ENCODE measurements around the gene RUNX1. TPM values are rescaled to one million over a fixed set of nuclear protein-coding genes. Genes with fewer than 3 reads are reported as not detected.

The RUNX1 gene
- total and polyA plus RNA-seq, 2 donors (not counting 3 experiments of a cell fraction or from before 2014, with no cell fraction given), result 4.6 to 17.9 TPM

DNA sequence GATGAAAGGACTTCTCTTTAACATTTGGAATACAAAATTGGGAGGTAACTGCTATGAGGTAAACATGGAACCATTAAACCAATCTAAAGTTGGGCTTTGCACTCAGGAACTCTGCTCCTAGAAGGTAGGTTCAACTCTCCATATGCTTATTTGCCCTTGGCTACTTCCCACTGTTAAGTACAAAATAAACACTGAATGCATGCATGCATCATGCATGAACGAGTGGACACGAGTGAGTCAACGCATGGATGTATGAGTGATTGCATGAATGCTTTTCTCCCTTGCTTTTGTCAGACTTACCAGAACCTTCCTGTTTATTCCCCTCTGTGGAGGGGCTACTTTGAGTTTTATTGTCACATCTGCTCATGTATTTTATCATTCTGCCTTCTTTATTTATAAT is 42.4 kb upstream of the RUNX1 start:
- Histone ChIP-seq H3K27me3 (ENCODE audit: control insufficient read depth in 2 of 2, insufficient read depth in 2 of 2, low read length in 2 of 2) (no peaks in the 10 kb centered on the region), H4K20me1 (replicated peaks; ENCODE audit: control insufficient read depth, extremely low read depth, insufficient read depth, low read length) (no peaks in the 10 kb centered on the region), H3K4me3 (replicated peaks in 1 of 3; ENCODE audit: insufficient read depth in 1 of 3, low read depth in 1 of 3, low read length in 3 of 3) (no peak overlapping the region), H3K9me1 (replicated peaks; ENCODE audit: control insufficient read depth, extremely low read depth, insufficient read depth, low read length) (no peaks in the 10 kb centered on the region), H3K36me3 (ENCODE audit: control insufficient read depth in 2 of 2, extremely low read depth in 1 of 2, insufficient read depth in 2 of 2, low read length in 2 of 2) (no peaks in the 10 kb centered on the region), H2AFZ (ENCODE audit: low read depth, low read length) (no peak overlapping the region), H3K27ac (ENCODE audit: insufficient read depth, low read depth, low read length) (no peak overlapping the region), H3K79me2 (ENCODE audit: control insufficient read depth, insufficient read depth, low read length) (no peaks in the 10 kb centered on the region), H3K4me2 (ENCODE audit: insufficient read depth, low read length) (no peak overlapping the region), H3K4me1 (ENCODE audit: control insufficient read depth, extremely low read depth, insufficient read depth, low read length) (peaks cover 4% of the 10 kb centered on the region), H3K9me3 (replicated peaks; ENCODE audit: control insufficient read depth, insufficient read depth, low read length) (no peaks in the 10 kb centered on the region), H3K9ac (replicated peaks; ENCODE audit: extremely low read depth, insufficient read depth, low read length) (no peak overlapping the region)
- no TSS peak for BruUV-seq (replicated peaks)
- intact Hi-C loops (cut with micrococcal nuclease) (no loop called here), dilution Hi-C loops (cut with MboI; ENCODE audit: extremely low pct_ligation_motif_present, low sequenced_read_pairs) (no loop called here)
- DNase-seq (ENCODE audit: low read depth, low spot score) (no peak), FAIRE-seq (no peak)
- POLR2A ChIA-PET, result no interaction called here
- CTCF ChIA-PET, result no interaction called here
- TF ChIP-seq FOS (IDR thresholded peaks at IDR 0.05; ENCODE audit: borderline replicate concordance, insufficient read depth, low read length), result no peak

- H3K9ac ChIP-seq (replicated peaks; ENCODE audit: extremely low read depth, insufficient read depth, low read length), result no peak overlapping the region
- ChIA-PET CTCF (no interaction called here), POLR2A (no interaction called here)
- no peaks in the 10 kb centered on the region for H3K9me3 ChIP-seq (replicated peaks; ENCODE audit: control insufficient read depth, insufficient read depth, low read length)
- FAIRE-seq (no peak), DNase-seq (ENCODE audit: low read depth, low spot score) (no peak)
- no peaks in the 10 kb centered on the region for H3K9me1 ChIP-seq (replicated peaks; ENCODE audit: control insufficient read depth, extremely low read depth, insufficient read depth, low read length)
- H3K27ac ChIP-seq (ENCODE audit: insufficient read depth, low read depth, low read length), result no peak overlapping the region
- no TSS peak for BruUV-seq (replicated peaks)
- H4K20me1 ChIP-seq (replicated peaks; ENCODE audit: control insufficient read depth, extremely low read depth, insufficient read depth, low read length), result no peaks in the 10 kb centered on the region
- TF ChIP-seq FOS (IDR thresholded peaks at IDR 0.05; ENCODE audit: borderline replicate concordance, insufficient read depth, low read length) (no peak), MYC (IDR thresholded peaks at IDR 0.05; ENCODE audit: low read depth, low read length) (no peak), GATA2 (IDR thresholded peaks at IDR 0.05; ENCODE audit: insufficient read depth, insufficient read length, low read depth, low read length) (no peak), EZH2 (IDR thresholded peaks at IDR 0.05; ENCODE audit: borderline replicate concordance, low read depth, low read length, severe bottlenecking) (no peak), POLR2A (IDR thresholded peaks at IDR 0.05; ENCODE audit: low read depth, low read length) (no peak), JUN (IDR thresholded peaks at IDR 0.05; ENCODE audit: borderline replicate concordance, insufficient read depth, insufficient read length, low read depth) (no peak), MAX (IDR thresholded peaks at IDR 0.05; ENCODE audit: insufficient read depth, insufficient read length) (no peak), POLR2AphosphoS5 (IDR thresholded peaks at IDR 0.05; ENCODE audit: insufficient read depth, low read depth, low read length) (no peak)
- TF ChIP-seq, protein P1, sequence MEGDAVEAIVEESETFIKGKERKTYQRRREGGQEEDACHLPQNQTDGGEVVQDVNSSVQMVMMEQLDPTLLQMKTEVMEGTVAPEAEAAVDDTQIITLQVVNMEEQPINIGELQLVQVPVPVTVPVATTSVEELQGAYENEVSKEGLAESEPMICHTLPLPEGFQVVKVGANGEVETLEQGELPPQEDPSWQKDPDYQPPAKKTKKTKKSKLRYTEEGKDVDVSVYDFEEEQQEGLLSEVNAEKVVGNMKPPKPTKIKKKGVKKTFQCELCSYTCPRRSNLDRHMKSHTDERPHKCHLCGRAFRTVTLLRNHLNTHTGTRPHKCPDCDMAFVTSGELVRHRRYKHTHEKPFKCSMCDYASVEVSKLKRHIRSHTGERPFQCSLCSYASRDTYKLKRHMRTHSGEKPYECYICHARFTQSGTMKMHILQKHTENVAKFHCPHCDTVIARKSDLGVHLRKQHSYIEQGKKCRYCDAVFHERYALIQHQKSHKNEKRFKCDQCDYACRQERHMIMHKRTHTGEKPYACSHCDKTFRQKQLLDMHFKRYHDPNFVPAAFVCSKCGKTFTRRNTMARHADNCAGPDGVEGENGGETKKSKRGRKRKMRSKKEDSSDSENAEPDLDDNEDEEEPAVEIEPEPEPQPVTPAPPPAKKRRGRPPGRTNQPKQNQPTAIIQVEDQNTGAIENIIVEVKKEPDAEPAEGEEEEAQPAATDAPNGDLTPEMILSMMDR (IDR thresholded peaks at IDR 0.05; ENCODE audit: extremely low read depth in 1 of 2, insufficient read depth in 1 of 2, low read depth in 1 of 2, low read length in 2 of 2), result no peak
- no peak overlapping the region for H2AFZ ChIP-seq (ENCODE audit: low read depth, low read length)
- intact Hi-C loops (cut with micrococcal nuclease) (no loop called here), dilution Hi-C loops (cut with MboI; ENCODE audit: extremely low pct_ligation_motif_present, low sequenced_read_pairs) (no loop called here)
- no peaks in the 10 kb centered on the region for H3K36me3 ChIP-seq (ENCODE audit: control insufficient read depth in 2 of 2, extremely low read depth in 1 of 2, insufficient read depth in 2 of 2, low read length in 2 of 2)
- H3K4me3 ChIP-seq (replicated peaks in 1 of 3; ENCODE audit: insufficient read depth in 1 of 3, low read depth in 1 of 3, low read length in 3 of 3), result no peak overlapping the region
- no peaks in the 10 kb centered on the region for H3K79me2 ChIP-seq (ENCODE audit: control insufficient read depth, insufficient read depth, low read length)
- H3K4me2 ChIP-seq (ENCODE audit: insufficient read depth, low read length), result no peak overlapping the region
- H3K27me3 ChIP-seq (ENCODE audit: control insufficient read depth in 2 of 2, insufficient read depth in 2 of 2, low read length in 2 of 2), result no peaks in the 10 kb centered on the region
- peaks cover 15% of the 10 kb centered on the region for H3K4me1 ChIP-seq (ENCODE audit: control insufficient read depth, extremely low read depth, insufficient read depth, low read length)
Observed at GRCh38 chr21:35090403-35090802, 41.3 kb upstream of the RUNX1 start.

Measured in endothelial cell of umbilical vein (primary cell).